ENCODE data around the gene ELAVL4.
A peak's percentile ranks its signal among the peaks of the same experiment; 100 is the strongest.

ELAVL4 gene

GRCh38 chr1:50108497-50109059, at the start of gene ELAVL4:
Gene ELAVL4, plus strand, starts transcription at chr1:50108920. Its CDS starts 270 bp downstream, at chr1:50109190.
- no peak for TF ChIP-seq CTCF (IDR thresholded peaks at IDR 0.05; ENCODE audit: low read depth, low read length)
- in situ Hi-C loops (cut with HindIII; ENCODE audit: low sequenced_read_pairs): no loop called here
- no peak for DNase-seq (ENCODE audit: low read depth, low spot score)
- no peak within 1 kb of the TSS for H3K4me3 ChIP-seq (ENCODE audit: low read depth, low read length)

GRCh38 chr1:50060279-50060678, 48.4 kb upstream of the ELAVL4 start:
- in situ Hi-C loops (cut with HindIII; ENCODE audit: low sequenced_read_pairs): no loop called here
- TF ChIP-seq CTCF (IDR thresholded peaks at IDR 0.05; ENCODE audit: low read depth, low read length): no peak
- DNase-seq (ENCODE audit: low read depth, low spot score): peak; percentile 15
- no peak overlapping the region for H3K4me3 ChIP-seq (ENCODE audit: low read depth, low read length)

GRCh38 chr1:50066806-50067205, 41.9 kb upstream of the ELAVL4 start:
- in situ Hi-C loops (cut with HindIII; ENCODE audit: low sequenced_read_pairs): no loop called here
- no peak overlapping the region for H3K4me3 ChIP-seq (ENCODE audit: low read depth, low read length)
- DNase-seq (ENCODE audit: low read depth, low spot score): no peak
- no peak for TF ChIP-seq CTCF (IDR thresholded peaks at IDR 0.05; ENCODE audit: low read depth, low read length)

- no peak for DNase-seq (ENCODE audit: low read depth, low spot score)
These were observed 33.8 kb upstream of the ELAVL4 start for GRCh38 chr1:50074931-50075330.

GRCh38 chr1:50077273-50077672, 31.4 kb upstream of the ELAVL4 start:
- no peak for TF ChIP-seq CTCF (IDR thresholded peaks at IDR 0.05; ENCODE audit: low read depth, low read length)
- in situ Hi-C loops (cut with HindIII; ENCODE audit: low sequenced_read_pairs): no loop called here
- DNase-seq (ENCODE audit: low read depth, low spot score): no peak
- H3K4me3 ChIP-seq (ENCODE audit: low read depth, low read length): no peak overlapping the region

More at GRCh38 chr1:50074931-50075330, 33.8 kb upstream of the ELAVL4 start:
- in situ Hi-C loops (cut with HindIII; ENCODE audit: low sequenced_read_pairs): no loop called here
- H3K4me3 ChIP-seq (ENCODE audit: low read depth, low read length): no peak overlapping the region
- no peak for TF ChIP-seq CTCF (IDR thresholded peaks at IDR 0.05; ENCODE audit: low read depth, low read length)

- in situ Hi-C loops (cut with HindIII; ENCODE audit: low sequenced_read_pairs): no loop called here
- DNase-seq (ENCODE audit: low read depth, low spot score): peak; percentile 1
- peak; percentile 28 for TF ChIP-seq CTCF (IDR thresholded peaks at IDR 0.05; ENCODE audit: low read depth, low read length)
- no peak overlapping the region for H3K4me3 ChIP-seq (ENCODE audit: low read depth, low read length)
These were observed 27.7 kb upstream of the ELAVL4 start for GRCh38 chr1:50080904-50081586.

Measured in astrocyte of the spinal cord (primary cell).